ENCODE results near the gene CD9. TPM values are rescaled to one million over a fixed set of nuclear protein-coding genes. Genes with fewer than 3 reads are reported as not detected.

The CD9 gene
- total RNA-seq, 4 donors from 2014 or later = 464 to 1,007 (median 773) TPM

DNA sequence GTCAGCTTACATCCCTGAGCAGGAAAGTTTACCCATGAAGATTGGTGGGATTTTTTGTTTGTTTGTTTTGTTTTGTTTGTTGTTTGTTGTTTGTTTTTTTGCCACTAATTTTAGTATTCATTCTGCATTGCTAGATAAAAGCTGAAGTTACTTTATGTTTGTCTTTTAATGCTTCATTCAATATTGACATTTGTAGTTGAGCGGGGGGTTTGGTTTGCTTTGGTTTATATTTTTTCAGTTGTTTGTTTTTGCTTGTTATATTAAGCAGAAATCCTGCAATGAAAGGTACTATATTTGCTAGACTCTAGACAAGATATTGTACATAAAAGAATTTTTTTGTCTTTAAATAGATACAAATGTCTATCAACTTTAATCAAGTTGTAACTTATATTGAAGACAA lies 37.6 kb downstream of the CD9 start:
- no peak for DNase-seq
- peaks cover 16 to 62% (median 39%) of the 10 kb centered on the region in 3 donors for H3K4me1 ChIP-seq
- intact Hi-C loops (cut with DNase I) = no loop called here
- TF ChIP-seq, protein P1, sequence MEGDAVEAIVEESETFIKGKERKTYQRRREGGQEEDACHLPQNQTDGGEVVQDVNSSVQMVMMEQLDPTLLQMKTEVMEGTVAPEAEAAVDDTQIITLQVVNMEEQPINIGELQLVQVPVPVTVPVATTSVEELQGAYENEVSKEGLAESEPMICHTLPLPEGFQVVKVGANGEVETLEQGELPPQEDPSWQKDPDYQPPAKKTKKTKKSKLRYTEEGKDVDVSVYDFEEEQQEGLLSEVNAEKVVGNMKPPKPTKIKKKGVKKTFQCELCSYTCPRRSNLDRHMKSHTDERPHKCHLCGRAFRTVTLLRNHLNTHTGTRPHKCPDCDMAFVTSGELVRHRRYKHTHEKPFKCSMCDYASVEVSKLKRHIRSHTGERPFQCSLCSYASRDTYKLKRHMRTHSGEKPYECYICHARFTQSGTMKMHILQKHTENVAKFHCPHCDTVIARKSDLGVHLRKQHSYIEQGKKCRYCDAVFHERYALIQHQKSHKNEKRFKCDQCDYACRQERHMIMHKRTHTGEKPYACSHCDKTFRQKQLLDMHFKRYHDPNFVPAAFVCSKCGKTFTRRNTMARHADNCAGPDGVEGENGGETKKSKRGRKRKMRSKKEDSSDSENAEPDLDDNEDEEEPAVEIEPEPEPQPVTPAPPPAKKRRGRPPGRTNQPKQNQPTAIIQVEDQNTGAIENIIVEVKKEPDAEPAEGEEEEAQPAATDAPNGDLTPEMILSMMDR (IDR thresholded peaks at IDR 0.05) = no peak
- no peak for TF ChIP-seq POLR2A (IDR thresholded peaks at IDR 0.05)
- H3K27ac ChIP-seq = peak overlapping the region in 1 of 4 donors; percentile 13
- peaks cover 20 to 83% (median 28%) of the 10 kb centered on the region in 3 donors for H3K36me3 ChIP-seq
- H3K4me3 ChIP-seq = no peak overlapping the region
- H3K9me3 ChIP-seq = no peaks in the 10 kb centered on the region
- H3K27me3 ChIP-seq = no peaks in the 10 kb centered on the region
- 94 to 100% methylated on average over 1 of the region's 1 CpG for WGBS, 2 donors

- DNase-seq = no peak
- Histone ChIP-seq H3K4me1 (peaks cover 8 to 52% (median 29%) of the 10 kb centered on the region in 3 donors), H3K4me3 (no peak overlapping the region), H3K27me3 (no peaks in the 10 kb centered on the region), H3K27ac (no peak overlapping the region), H3K36me3 (peaks cover 20 to 73% (median 28%) of the 10 kb centered on the region in 3 donors), H3K9me3 (no peaks in the 10 kb centered on the region)
- TF ChIP-seq POLR2A (IDR thresholded peaks at IDR 0.05) = no peak
- TF ChIP-seq, protein P1 (IDR thresholded peaks at IDR 0.05) = no peak
- 67 to 75% methylated on average over 1 to 3 of the region's 3 CpGs for WGBS, 2 donors
- intact Hi-C loops (cut with DNase I) = no loop called here
Measured at GRCh38 chr12:6238875-6239274, 38.7 kb downstream of the CD9 start.

- Histone ChIP-seq H3K36me3 (peaks cover 6 to 46% (median 23%) of the 10 kb centered on the region in 3 donors), H3K27me3 (no peaks in the 10 kb centered on the region), H3K27ac (peak overlapping the region in 3 of 4 donors; percentile 30 to 50 (median 34)), H3K9me3 (no peaks in the 10 kb centered on the region), H3K4me1 (peaks cover 8 to 26% (median 13%) of the 10 kb centered on the region in 3 donors), H3K4me3 (no peak overlapping the region)
- TF ChIP-seq, protein P1 (IDR thresholded peaks at IDR 0.05) = no peak
- TF ChIP-seq POLR2A (IDR thresholded peaks at IDR 0.05) = no peak
- intact Hi-C loops (cut with DNase I) = no loop called here
- DNase-seq = no peak
- WGBS, 2 donors = 17 to 31% methylated on average over 1 to 4 of the region's 7 CpGs
Measured at GRCh38 chr12:6241495-6241894, 41.3 kb downstream of the CD9 start.

GRCh38 chr12:6249580-6249979 lies 49.4 kb downstream of the CD9 start:
- peaks cover 12 to 41% (median 13%) of the 10 kb centered on the region in 3 donors for H3K4me1 ChIP-seq
- intact Hi-C loops (cut with DNase I) = no loop called here
- TF ChIP-seq POLR2A (IDR thresholded peaks at IDR 0.05) = no peak
- TF ChIP-seq, protein P1 (IDR thresholded peaks at IDR 0.05) = no peak
- H3K27me3 ChIP-seq = no peaks in the 10 kb centered on the region
- H3K36me3 ChIP-seq = no peaks in the 10 kb centered on the region
- H3K4me3 ChIP-seq = no peak overlapping the region
- no peak for DNase-seq
- peak overlapping the region in 2 of 4 donors; percentile 9 to 42 for H3K27ac ChIP-seq
- 31 to 51% methylated on average over 2 of the region's 2 CpGs for WGBS, 2 donors
- no peaks in the 10 kb centered on the region for H3K9me3 ChIP-seq

DNA sequence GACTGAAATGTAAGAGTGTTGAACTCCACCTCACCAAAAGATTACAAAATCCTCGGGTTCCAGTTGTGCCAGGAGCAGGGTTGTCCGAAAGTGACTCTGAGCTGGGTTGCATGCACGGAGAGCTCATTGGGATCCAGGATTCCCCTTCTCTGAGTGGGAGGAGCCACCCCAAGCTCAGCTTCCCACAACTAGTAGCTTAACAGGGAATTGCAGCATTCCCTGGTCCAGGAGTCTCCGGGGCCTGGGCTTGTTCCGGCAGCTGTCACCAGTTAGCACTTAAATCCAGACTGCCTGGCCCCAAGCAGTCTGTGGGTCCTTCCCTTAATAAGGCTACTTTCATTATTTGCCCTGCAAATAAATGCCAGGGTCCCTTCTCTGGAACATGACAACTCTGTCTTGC lies 50.1 kb downstream of the CD9 start:
- TF ChIP-seq, protein P1 (IDR thresholded peaks at IDR 0.05) = no peak
- no peak for TF ChIP-seq POLR2A (IDR thresholded peaks at IDR 0.05)
- Histone ChIP-seq H3K9me3 (no peaks in the 10 kb centered on the region), H3K4me3 (no peak overlapping the region), H3K36me3 (no peaks in the 10 kb centered on the region), H3K4me1 (peaks cover 12 to 41% (median 13%) of the 10 kb centered on the region in 3 donors), H3K27me3 (no peaks in the 10 kb centered on the region), H3K27ac (peak overlapping the region in 1 of 4 donors; percentile 9)
- intact Hi-C loops (cut with DNase I) = no loop called here
- WGBS, 2 donors = 26 to 36% methylated on average over 3 to 5 of the region's 5 CpGs
- DNase-seq = no peak

Measured in esophagus squamous epithelium (tissue), 5 donors.